ENCODE measurements around the gene DGUOK.
"Not testable (repeated sequence)": the region's sequence is repeated elsewhere in the genome, so short reads cannot be mapped to it uniquely, and the experiment has no call there.

Gene DGUOK

DNA sequence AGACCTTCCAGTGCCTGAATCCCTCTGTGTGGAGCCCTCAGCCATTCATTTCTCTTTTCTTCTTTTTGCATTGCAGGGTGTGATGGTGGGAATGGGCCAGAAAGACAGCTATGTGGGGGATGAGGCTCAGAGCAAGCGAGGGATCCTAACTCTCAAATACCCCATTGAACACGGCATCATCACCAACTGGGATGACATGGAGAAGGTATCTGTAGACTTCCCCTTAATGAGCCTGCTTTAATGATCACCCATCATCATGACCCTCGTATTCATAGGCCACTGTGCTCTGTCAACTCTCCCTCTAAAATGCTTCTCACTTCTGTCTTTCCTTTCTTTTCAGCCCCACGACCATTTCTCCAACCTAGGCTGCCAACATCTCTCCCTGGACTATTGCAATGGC, 24.4 kb upstream of the DGUOK start:
- no peak for DNase-seq (ENCODE audit: low read depth)
- no peak overlapping the region for H3K4me3 ChIP-seq (ENCODE audit: low read depth, low read length)
- TF ChIP-seq, protein P1, sequence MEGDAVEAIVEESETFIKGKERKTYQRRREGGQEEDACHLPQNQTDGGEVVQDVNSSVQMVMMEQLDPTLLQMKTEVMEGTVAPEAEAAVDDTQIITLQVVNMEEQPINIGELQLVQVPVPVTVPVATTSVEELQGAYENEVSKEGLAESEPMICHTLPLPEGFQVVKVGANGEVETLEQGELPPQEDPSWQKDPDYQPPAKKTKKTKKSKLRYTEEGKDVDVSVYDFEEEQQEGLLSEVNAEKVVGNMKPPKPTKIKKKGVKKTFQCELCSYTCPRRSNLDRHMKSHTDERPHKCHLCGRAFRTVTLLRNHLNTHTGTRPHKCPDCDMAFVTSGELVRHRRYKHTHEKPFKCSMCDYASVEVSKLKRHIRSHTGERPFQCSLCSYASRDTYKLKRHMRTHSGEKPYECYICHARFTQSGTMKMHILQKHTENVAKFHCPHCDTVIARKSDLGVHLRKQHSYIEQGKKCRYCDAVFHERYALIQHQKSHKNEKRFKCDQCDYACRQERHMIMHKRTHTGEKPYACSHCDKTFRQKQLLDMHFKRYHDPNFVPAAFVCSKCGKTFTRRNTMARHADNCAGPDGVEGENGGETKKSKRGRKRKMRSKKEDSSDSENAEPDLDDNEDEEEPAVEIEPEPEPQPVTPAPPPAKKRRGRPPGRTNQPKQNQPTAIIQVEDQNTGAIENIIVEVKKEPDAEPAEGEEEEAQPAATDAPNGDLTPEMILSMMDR (IDR thresholded peaks at IDR 0.05; ENCODE audit: low read depth, low read length, missing control alignments), result no peak

DNA sequence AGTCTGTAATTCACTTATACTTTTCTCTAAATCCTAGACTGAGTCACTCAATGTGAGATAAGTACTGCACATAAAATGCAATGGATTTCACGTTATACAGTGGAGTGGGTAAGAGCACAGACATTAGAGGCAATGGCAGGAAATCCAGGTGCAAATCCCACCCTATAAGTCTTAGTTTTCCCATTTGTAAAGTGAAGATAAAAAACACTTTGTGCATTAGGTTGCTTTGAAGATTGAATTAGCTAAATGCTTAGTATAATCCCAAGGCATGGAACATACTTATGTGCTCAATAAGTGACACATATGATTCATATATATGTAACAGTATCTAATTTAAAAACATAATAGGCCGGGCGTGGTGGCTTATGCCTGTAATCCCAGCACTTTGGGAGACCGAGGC, 23.4 kb upstream of the DGUOK start:
- no peak overlapping the region for H3K4me3 ChIP-seq (ENCODE audit: low read depth, low read length)
- TF ChIP-seq, protein P1 (IDR thresholded peaks at IDR 0.05; ENCODE audit: low read depth, low read length, missing control alignments), result no peak
- DNase-seq (ENCODE audit: low read depth), result no peak

DNA sequence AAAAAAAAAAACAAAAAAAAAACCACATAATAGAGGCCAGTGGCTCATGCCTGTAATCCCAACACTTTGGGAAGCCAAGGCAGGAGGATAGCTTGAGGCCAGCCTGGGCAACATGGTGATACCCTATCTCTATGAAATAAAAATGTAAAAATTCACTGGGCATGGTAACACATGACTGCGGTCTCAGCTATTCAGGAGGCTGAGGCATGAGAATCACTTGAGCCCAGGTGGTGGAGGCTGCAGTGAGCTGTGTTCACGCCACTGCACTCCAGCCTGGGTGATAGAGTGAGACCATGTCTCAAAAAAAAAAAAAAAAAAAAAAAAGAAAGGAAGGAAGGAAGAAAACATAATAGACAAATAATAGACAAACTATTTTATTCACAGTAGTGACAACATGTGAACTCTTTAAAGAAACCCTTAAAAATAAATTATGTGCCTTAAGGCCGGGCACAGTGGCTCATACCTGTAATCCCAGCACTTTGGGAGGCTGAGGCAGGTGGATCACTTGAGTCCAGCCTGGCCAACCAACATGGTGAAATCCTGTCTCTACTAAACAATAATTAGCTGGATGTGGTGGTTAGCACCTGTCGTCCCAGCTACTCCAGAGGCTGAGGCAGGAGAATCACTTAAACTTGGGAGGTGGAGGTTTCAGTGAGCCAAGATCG, 22.6 kb upstream of the DGUOK start:
- H3K4me3 ChIP-seq (ENCODE audit: low read depth, low read length); DNase-seq (ENCODE audit: low read depth): not testable (repeated sequence)

DNA sequence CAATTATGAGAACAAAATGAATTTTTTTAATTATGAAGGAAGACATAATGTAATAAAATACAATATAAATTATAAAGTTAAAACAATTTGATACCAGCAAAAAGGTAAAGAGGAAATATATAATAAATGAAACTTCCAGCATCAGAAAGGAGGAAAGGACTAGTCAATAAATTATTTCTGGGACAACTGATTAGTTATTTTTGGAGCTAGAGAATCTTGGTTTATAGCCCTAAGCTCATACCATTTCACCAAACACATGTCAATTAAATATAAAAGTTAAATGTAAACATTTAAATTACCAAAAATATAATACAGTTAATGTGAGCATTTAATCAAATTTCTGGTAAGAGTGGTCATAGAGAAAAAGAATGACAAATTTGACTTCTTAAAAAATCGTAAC, 21.7 kb upstream of the DGUOK start:
- TF ChIP-seq, protein P1 (IDR thresholded peaks at IDR 0.05; ENCODE audit: low read depth, low read length, missing control alignments), result no peak
- H3K4me3 ChIP-seq (ENCODE audit: low read depth, low read length), result no peak overlapping the region

DNA sequence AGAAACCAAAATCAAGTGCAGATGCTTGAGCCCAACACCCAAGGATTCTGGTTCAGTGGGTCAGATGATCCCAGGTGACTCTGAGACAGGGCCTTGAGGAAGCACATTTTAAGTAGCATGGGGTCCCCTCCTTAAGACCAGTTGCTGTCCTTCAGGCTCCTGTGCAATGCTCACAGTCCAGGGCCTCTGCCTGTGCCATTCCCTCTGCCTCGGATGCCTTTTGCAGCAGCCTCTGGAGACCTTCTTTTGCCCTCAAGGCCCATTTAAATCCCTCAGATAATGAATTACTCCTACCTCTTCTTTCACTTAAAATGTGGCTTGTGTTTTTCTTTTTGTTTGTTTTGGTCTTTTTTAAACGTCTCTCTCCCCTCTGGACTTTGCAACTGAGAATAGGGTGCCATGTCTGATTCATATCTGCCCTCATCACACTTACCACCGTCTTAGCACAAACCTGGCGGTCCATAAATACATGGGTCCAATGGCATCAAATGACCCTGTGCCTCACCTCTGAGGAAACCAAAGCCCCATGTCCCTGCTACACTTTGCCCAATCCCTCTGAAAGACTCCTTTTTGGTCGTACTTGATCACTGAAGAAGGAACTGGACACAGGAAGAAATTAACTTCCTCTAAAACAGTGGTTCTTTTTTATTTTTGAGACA, 19.7 kb upstream of the DGUOK start:
- DNase-seq (ENCODE audit: low read depth), result no peak
- TF ChIP-seq, protein P1 (IDR thresholded peaks at IDR 0.05; ENCODE audit: low read depth, low read length, missing control alignments), result no peak
- no peak overlapping the region for H3K4me3 ChIP-seq (ENCODE audit: low read depth, low read length)

More for the DNA sequence above, 21.7 kb upstream of the DGUOK start:
- no peak for DNase-seq (ENCODE audit: low read depth)

DNA sequence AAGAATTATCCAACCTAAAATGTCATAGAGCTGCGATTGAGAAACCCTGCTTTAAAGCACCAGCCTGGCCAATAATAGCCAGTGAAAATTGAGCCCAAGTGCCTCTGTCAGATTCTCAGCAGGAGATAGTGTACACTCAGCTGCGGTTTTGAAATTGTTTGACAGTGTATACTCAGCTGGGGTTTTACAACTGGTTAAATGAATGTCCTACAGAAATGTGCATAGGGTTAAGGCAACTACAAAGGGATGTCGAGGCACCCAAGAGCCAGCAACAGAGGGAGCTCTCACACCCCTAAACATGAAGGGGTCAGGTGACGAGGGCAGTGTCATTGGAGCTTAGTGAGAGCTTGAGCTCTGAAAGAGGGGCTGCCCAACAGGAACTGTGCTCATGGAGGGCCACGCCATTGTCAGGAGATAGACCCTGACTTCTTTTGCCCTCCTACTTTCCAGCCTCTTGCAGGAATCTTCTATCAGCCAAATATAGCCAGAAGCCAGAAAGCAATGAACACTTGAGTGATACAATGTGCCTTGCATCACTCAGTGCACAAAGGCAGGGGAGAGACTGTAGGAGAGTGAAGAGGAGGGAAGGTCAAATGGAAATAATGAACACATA, 18.7 kb upstream of the DGUOK start:
- H3K4me3 ChIP-seq (ENCODE audit: low read depth, low read length), result no peak overlapping the region
- no peak for DNase-seq (ENCODE audit: low read depth)
- TF ChIP-seq, protein P1 (IDR thresholded peaks at IDR 0.05; ENCODE audit: low read depth, low read length, missing control alignments), result peak; percentile 73

DNA sequence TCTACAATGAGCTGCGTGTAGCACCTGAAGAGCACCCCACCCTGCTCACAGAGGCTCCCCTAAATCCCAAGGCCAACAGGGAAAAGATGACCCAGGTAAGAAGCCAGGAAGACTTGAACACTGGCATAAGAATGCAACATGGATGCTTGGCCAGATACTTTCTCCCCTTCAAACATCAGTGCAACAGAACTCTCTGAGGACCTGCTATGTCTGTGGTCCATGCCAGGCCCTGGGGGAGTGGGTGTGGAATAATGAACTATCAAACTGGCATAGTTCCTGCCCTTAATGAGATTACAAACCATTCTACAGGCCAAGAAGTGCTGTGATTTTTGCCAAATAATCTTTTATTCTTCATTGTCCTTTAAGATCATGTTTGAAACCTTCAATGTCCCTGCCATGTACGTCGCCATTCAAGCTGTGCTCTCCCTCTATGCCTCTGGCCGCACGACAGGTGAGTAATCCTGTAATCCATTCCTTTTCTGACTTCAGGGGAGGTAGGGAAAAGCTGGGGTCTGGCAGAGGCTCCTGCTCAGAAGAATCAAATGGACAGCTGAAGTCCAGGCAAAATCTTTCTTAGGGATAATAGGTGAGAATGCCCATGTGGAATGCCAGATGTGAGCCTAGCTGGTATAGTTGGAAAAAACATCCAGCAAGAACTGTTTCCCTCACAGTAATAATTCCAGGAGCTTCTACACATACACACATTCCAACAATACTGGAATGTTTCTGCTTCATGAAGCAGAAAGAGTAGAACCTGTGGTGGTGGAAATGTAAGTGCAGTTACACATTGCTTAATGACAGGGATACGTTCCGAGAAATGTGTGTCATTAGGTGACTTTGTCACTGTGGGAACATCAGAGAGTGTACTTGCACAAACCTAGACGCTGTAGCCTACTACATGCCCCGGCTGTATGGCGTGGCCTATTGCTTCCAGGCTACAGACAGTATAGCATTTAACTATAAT, 17.7 kb upstream of the DGUOK start:
- TF ChIP-seq, protein P1 (IDR thresholded peaks at IDR 0.05; ENCODE audit: low read depth, low read length, missing control alignments), result no peak
- no peak overlapping the region for H3K4me3 ChIP-seq (ENCODE audit: low read depth, low read length)
- DNase-seq (ENCODE audit: low read depth), result no peak
